H1 (cell line): ENCODE data around the gene CAB39L. TPM values are rescaled to one million over a fixed set of nuclear protein-coding genes. Genes with fewer than 3 reads are reported as not detected.

Experiments
- CBX8 ChIP-seq: fragments of 300-800, 300-1000 bp; sonication (generic); IDR thresholded peaks from 2 replicates; pipeline ENCODE4 v1.7.1; 2016; ENCODE audit warnings: low read depth, low read length, borderline replicate concordance
- E2F6 ChIP-seq: IDR thresholded peaks from 2 replicates; pipeline ENCODE4 v1.6.1; 2012; ENCODE audit warnings: inconsistent platforms
- MAX ChIP-seq: IDR thresholded peaks from 2 replicates; pipeline ENCODE4 v1.6.1; 2012; ENCODE audit warnings: inconsistent platforms
- RNF2 ChIP-seq: fragments of 200-900, 300-1000 bp; sonication (generic); IDR thresholded peaks from 2 replicates; pipeline ENCODE4 v1.7.1; 2016; ENCODE audit warnings: borderline replicate concordance, low read depth, mild to moderate bottlenecking, antibody characterized with exemption, low read length; ENCODE audit not compliant: poor library complexity, severe bottlenecking; ENCODE audit errors: missing control alignments
- TEAD4 ChIP-seq: IDR thresholded peaks from 2 replicates; pipeline ENCODE4 v1.6.1; 2012; ENCODE audit warnings: low read depth, low read length, inconsistent platforms, mixed read lengths
- polyA plus RNA-seq, 7 experiments: library from polyadenylated mRNA; depleted of rRNA in 3 of 7; stranded (reverse) in 5 of 7; unstranded in 2 of 7; fragments of >200 nt in 5 of 7; fragments of 200-250 nt in 2 of 7; gene quantifications; 1 replicate in 5 of 7; 2 replicates in 1 of 7; 4 replicates in 1 of 7; pipeline versions ENCODE4 v1.2.1 to v1.2.3, GENCODE V29; 2011 to 2013; ENCODE audit warnings: missing spikeins in 2 of 7, mixed read lengths in 2 of 7
- total RNA-seq: library from RNA; stranded (reverse); fragmentation: NEBNext Ultra II Directional; extraction: Animal tissue kit (Norgen Biotek cat#: 25700); gene quantifications from 2 replicates; pipeline ENCODE4 v1.2.1, GENCODE V29; 2021

CAB39L gene
- total and polyA plus RNA-seq, 2 of the 8 experiments (the other 6 are each of a cell fraction or from before 2014, with no cell fraction given) = 2.5 to 4.8 TPM

- no peak for TF ChIP-seq E2F6
- TF ChIP-seq TEAD4 = no peak
- no peak for TF ChIP-seq CBX8
- TF ChIP-seq RNF2 = no peak
- TF ChIP-seq MAX = no peak
Measured at GRCh38 chr13:49340161-49340560, 103.7 kb downstream of the CAB39L start (continued).
